Hepatocyte (in vitro differentiated cells): ENCODE measurements around the gene ALK.

Experiments used
- CTCF ChIP-seq: fragments of 200-600 bp; sonication (generic); IDR thresholded peaks from 2 replicates; pipeline ENCODE4 v1.5.1; 2016; ENCODE audit warnings: antibody characterized with exemption, mild to moderate bottlenecking; ENCODE audit not compliant: poor library complexity
- EZH2phosphoT487 ChIP-seq: fragments of 200-600 bp; sonication (generic); IDR thresholded peaks from one replicate; pipeline ENCODE4 v1.6.1; 2018; ENCODE audit warnings: antibody characterized with exemption, mild to moderate bottlenecking, low read depth, moderate library complexity; ENCODE audit not compliant: unreplicated experiment, severe bottlenecking

- no peak for TF ChIP-seq CTCF
- TF ChIP-seq EZH2phosphoT487, result no peak
Observed at GRCh38 chr2:29787473-29788465, 133.6 kb downstream of the ALK start.
